Activated CD8-positive, alpha-beta memory T cell treated with anti-CD3 and anti-CD28 coated beads, Interleukin-2, amount 10 ng/mL, durations not matched to agents 7 days and 5 days (primary cell): Measurements from ENCODE around the gene NDE1. TPM values are rescaled to one million over a fixed set of nuclear protein-coding genes. Genes with fewer than 3 reads are reported as not detected.
"Not testable (repeated sequence)": the region's sequence is repeated elsewhere in the genome, so short reads cannot be mapped to it uniquely, and the experiment has no call there.

Experiments
- ATAC-seq: fragments of 150-1000 bp; cut with Tn5 transposase; one replicate; pipeline ENCODE4 v1.10.0; 2021; ENCODE audit warnings: moderate library complexity
- CTCF ChIA-PET: fragments of 350-600 bp; sonication (Branson Sonifier 250); formaldehyde crosslinking; loops from one replicate; lab custom pipeline; 2021; ENCODE audit warnings: antibody characterized with exemption; lab: Charles Lee
- DNase-seq: peaks from one replicate; pipeline ENCODE4 v3.0.0-alpha.2; 2020
- H3K27ac Mint-ChIP-seq: one replicate; pipeline ENCODE4 v1.8.0; 2021; ENCODE audit warnings: mild to moderate bottlenecking, mixed read lengths
- H3K27me3 Mint-ChIP-seq: one replicate; pipeline ENCODE4 v1.8.0; 2021; ENCODE audit warnings: mixed read lengths
- H3K36me3 Mint-ChIP-seq: one replicate; pipeline ENCODE4 v1.8.0; 2021; ENCODE audit warnings: mild to moderate bottlenecking, mixed read lengths
- H3K4me1 Mint-ChIP-seq: one replicate; pipeline ENCODE4 v1.8.0; 2021; ENCODE audit warnings: mixed read lengths
- H3K4me3 Mint-ChIP-seq: one replicate; pipeline ENCODE4 v1.8.0; 2021; ENCODE audit warnings: mild to moderate bottlenecking, moderate library complexity, mixed read lengths
- H3K9me3 Mint-ChIP-seq: one replicate; pipeline ENCODE4 v1.8.0; 2022; ENCODE audit warnings: low read depth, mixed read lengths
- total RNA-seq, 2 experiments: library from RNA; stranded (reverse); gene quantifications; one replicate each; pipeline ENCODE4 v1.2.3, GENCODE V29; 2021

NDE1 gene
- total RNA-seq, 2 experiments from 2014 or later = 127 to 138 TPM

DNA sequence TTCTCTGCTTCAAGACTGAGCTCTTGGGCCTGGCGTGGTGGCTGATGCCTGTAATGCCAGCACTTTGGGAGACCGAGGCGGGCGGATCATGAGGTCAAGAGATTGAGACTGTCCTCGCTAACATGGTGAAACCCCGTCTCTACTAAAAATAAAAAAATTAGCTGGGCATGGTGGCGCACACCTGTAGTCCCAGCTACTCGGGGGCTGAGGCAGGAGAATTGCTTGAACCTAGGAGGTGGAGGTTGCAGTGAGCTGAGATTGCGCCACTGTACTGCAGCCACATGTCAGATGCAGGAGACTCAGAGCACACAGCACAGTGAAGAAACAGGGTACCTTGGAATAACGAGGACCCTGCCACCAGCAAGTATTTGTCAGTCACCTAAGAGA is 22.1 kb downstream of the NDE1 start:
- not testable (repeated sequence) for ATAC-seq, H3K4me3 Mint-ChIP-seq, DNase-seq, H3K27me3 Mint-ChIP-seq, H3K9me3 Mint-ChIP-seq
- CTCF ChIA-PET = interaction anchor here (0.9 to 2.2 kb wide), 5 partner anchors 11 to 33 kb away, joined by 3 to 7 read pairs (median 4); partner anchors contain the start of gene MARF1
- peaks cover 44% of the 10 kb centered on the region for H3K36me3 Mint-ChIP-seq
- H3K27ac Mint-ChIP-seq = peak overlapping the region; percentile 91
- peaks cover 35% of the 10 kb centered on the region for H3K4me1 Mint-ChIP-seq

DNA sequence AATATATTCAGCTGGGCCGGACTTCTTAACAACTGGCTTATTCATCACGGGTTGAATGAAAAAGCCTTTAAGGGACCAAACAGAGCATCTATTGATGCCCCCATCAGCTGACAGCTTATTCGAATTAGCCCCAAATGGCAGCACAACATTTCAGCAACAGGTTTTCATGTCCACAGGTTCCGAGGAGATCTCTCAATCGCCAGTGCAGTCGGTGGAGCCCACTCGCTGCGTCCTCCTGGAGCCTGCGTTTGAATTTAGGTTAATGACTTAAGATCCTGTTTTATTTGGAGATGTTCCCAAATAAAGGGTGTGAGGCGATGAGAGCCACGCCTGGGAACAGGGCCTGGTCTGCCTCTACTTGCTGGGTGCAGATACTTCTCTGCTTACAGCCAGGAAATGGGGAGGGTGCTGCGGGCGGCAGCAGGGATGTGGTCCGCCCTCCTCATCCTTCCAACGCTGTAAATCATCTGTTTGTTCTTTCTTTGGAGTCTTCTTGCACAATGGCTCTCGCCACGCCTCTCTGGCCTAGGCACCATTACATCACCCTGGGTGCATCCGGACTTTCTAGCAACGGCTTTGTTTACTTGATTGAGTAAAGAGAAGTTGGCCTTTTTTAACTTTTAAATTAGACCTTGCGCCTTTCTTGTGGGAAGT is 22.6 kb downstream of the NDE1 start:
- Mint-ChIP-seq H3K4me3 (peak overlapping the region; percentile 30), H3K9me3 (no peaks in the 10 kb centered on the region), H3K27me3 (no peaks in the 10 kb centered on the region), H3K36me3 (peaks cover 41% of the 10 kb centered on the region), H3K27ac (peak overlapping the region; percentile 91), H3K4me1 (peaks cover 35% of the 10 kb centered on the region)
- ATAC-seq (peak; percentile 94), DNase-seq (peak; percentile 86)
- CTCF ChIA-PET = interaction anchor here (0.9 to 2.2 kb wide), 3 partner anchors 22 to 34 kb away, joined by 3 to 7 read pairs (median 4); partner anchors contain the start of gene MARF1

DNA sequence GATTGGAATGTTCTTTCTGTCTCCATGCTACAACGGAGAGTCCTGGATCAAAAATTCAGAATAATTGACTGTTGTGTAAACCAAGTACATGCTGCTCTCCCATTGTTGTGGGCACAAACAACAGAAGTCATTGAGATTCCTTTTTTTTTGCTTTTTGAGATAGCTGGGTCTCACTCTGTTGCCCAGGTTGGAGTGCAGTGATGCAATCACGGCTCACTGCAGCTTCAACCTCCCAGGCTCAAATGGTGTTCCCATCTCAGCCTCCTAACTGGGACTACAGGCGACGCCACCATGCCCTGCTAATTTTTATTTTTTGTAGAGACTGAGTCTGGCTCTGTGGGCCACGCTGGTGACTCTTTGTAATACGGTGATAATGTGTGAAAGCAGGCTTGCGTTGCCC is 24.5 kb downstream of the NDE1 start:
- ATAC-seq (no peak), DNase-seq (no peak)
- H3K36me3 Mint-ChIP-seq = peaks cover 46% of the 10 kb centered on the region
- CTCF ChIA-PET = no interaction called here
- no peak overlapping the region for H3K4me3 Mint-ChIP-seq
- H3K27me3 Mint-ChIP-seq = no peaks in the 10 kb centered on the region
- no peak overlapping the region for H3K27ac Mint-ChIP-seq
- H3K4me1 Mint-ChIP-seq = peaks cover 35% of the 10 kb centered on the region
- no peaks in the 10 kb centered on the region for H3K9me3 Mint-ChIP-seq

DNA sequence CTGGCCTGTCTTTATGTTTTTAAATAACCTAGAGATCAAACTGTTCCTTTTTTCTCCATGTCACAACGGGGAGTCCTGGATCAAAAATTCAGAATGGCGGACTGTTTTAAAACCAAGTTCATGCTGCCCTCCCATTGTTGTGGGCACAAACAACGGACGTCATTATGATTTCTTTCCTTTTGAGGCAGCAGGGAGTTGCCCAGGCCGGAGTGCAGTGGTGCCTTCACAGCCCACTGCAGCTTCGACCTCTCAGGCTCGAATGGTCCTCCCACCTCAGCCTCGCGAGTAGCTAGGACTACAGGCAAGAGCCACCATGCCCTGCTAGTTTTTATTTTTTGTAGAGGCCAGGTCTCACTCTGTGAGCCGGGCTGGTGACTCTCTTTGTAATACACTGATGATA is 26.5 kb downstream of the NDE1 start:
- Mint-ChIP-seq H3K27ac (no peak overlapping the region), H3K4me3 (no peak overlapping the region), H3K27me3 (no peaks in the 10 kb centered on the region), H3K36me3 (peaks cover 53% of the 10 kb centered on the region), H3K9me3 (no peaks in the 10 kb centered on the region), H3K4me1 (peaks cover 35% of the 10 kb centered on the region)
- DNase-seq (no peak), ATAC-seq (no peak)
- CTCF ChIA-PET = no interaction called here

DNA sequence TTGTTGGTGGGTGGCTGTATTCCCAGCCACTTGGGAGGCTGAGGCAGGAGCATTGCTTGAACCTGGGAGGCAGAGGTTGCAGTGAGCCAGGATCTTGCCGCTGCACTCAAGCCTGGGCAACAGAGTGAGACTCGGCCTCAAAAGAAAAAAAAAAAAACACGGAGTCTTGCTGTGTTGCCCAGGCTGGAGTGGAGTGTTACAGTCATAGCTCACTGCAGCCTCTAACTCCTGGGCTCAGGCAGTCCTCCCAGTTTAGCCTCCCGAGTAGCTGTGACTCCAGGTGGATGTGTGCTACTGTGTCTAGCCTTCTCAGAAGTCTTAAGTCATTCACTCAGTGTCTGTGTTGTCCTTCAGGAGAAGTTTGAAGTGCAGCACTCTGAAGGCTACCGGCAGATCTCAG is 27.4 kb downstream of the NDE1 start:
- Mint-ChIP-seq H3K27me3 (no peaks in the 10 kb centered on the region), H3K4me1 (peaks cover 31% of the 10 kb centered on the region), H3K36me3 (peaks cover 58% of the 10 kb centered on the region), H3K27ac (no peak overlapping the region), H3K9me3 (no peaks in the 10 kb centered on the region), H3K4me3 (no peak overlapping the region)
- CTCF ChIA-PET = no interaction called here
- DNase-seq = no peak
- no peak for ATAC-seq

DNA sequence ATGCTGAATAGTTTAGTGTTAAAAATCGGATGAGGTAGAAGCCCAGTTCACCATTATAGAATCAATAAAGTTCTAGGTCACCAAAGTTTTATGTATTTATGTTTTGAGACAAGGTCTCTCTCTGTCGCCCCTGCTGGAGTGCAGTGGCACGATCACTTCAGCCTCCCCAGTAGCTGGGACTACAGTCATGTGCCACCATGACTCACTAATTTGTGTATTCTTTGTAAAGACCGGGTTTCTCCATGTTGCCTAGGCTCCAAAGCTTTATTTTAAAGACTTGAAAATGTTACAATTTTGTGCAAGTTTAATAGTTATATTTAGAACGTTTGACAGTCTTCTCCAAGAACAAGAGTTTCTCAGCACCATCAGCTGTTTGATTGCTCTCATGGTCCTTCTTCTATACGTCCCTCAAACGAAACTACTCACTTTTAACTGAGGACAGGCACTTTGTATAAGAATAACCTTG is 32.1 kb downstream of the NDE1 start:
- H3K4me3 Mint-ChIP-seq = no peak overlapping the region
- ATAC-seq (peak; percentile 68), DNase-seq (peak; percentile 51)
- H3K27ac Mint-ChIP-seq = no peak overlapping the region
- peaks cover 44% of the 10 kb centered on the region for H3K36me3 Mint-ChIP-seq
- H3K4me1 Mint-ChIP-seq = peaks cover 5% of the 10 kb centered on the region
- H3K27me3 Mint-ChIP-seq = no peaks in the 10 kb centered on the region
- CTCF ChIA-PET = interaction anchor here (0.8 to 1.7 kb wide), 3 partner anchors 13 to 513 kb away, joined by 3 to 6 read pairs (median 5); no protein-coding TSS in a partner anchor
- H3K9me3 Mint-ChIP-seq = no peaks in the 10 kb centered on the region

DNA sequence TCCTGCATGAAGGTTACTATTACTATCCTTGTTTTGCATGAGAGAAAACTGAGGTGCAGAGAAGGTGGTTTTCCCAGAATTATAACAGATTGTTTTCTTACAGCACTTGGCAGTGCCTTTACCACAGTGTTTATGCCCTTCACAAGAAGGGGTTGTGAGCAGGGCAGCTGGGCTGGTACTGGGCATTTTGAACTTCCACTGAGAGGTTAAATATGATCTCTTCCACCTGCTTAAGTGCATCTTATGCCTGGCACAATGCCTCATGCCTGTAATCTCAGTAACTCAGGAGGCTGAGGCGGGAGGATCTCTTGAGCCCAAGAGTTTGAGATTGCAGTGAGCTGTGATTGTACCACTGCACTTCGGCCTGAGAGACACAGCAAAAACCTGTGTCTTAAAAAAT is 36.2 kb downstream of the NDE1 start:
- H3K27me3 Mint-ChIP-seq = no peaks in the 10 kb centered on the region
- H3K4me1 Mint-ChIP-seq = peaks cover 3% of the 10 kb centered on the region
- no peak overlapping the region for H3K4me3 Mint-ChIP-seq
- H3K9me3 Mint-ChIP-seq = no peaks in the 10 kb centered on the region
- ATAC-seq = no peak
- CTCF ChIA-PET = no interaction called here
- no peak for DNase-seq
- no peak overlapping the region for H3K27ac Mint-ChIP-seq
- H3K36me3 Mint-ChIP-seq = peaks cover 49% of the 10 kb centered on the region

DNA sequence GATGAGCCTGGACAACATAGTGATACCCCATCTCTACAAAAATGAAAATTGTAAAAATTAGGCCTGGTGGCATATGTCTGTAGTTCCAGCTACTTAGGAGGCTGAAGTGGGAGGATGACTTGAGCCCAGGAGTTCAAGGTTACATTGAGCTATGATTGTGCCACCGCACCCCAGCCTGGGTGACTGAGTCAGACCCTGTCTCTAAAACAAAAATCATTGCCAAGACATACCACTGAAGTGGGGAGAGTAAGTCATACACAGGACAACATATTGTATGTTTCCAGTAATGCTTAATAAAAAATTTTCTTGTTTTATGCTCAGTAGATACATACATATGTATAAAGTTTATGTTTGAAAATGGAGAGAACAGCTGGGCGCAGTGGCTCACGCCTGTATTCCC is 39.2 kb downstream of the NDE1 start:
- no peaks in the 10 kb centered on the region for H3K4me1 Mint-ChIP-seq
- CTCF ChIA-PET = interaction anchor here (1.0 kb wide), 1 partner anchor 47 kb away, joined by 3 read pairs; no protein-coding TSS in a partner anchor
- DNase-seq (no peak), ATAC-seq (no peak)
- no peaks in the 10 kb centered on the region for H3K27me3 Mint-ChIP-seq
- H3K9me3 Mint-ChIP-seq = no peaks in the 10 kb centered on the region
- H3K4me3 Mint-ChIP-seq = no peak overlapping the region
- H3K36me3 Mint-ChIP-seq = peaks cover 52% of the 10 kb centered on the region
- no peak overlapping the region for H3K27ac Mint-ChIP-seq

DNA sequence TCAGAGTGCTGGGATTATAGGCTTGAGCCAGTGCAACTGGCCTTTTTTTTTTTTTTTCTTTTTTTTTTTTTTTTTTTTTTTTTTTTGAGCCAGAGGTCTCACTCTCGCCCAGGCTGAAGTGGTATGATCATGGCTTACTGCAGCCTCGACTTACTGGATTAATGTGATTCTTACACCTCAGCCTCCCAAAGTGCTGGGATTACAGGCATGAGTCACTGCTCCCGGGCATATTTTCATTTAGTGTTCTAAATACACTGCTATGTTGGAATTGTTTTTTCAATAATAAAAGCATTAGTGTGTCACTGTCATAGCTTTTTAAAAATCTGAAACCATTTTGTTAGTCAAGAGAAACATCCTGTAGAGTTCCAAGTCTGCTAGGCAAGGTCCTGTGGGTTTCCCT is 40.3 kb downstream of the NDE1 start:
- ATAC-seq (no peak), DNase-seq (no peak)
- Mint-ChIP-seq H3K4me1 (no peaks in the 10 kb centered on the region), H3K9me3 (no peaks in the 10 kb centered on the region), H3K4me3 (no peak overlapping the region), H3K27me3 (no peaks in the 10 kb centered on the region), H3K36me3 (peaks cover 54% of the 10 kb centered on the region), H3K27ac (no peak overlapping the region)
- CTCF ChIA-PET = interaction anchor here (1.0 kb wide), 1 partner anchor 48 kb away, joined by 3 read pairs; no protein-coding TSS in a partner anchor

DNA sequence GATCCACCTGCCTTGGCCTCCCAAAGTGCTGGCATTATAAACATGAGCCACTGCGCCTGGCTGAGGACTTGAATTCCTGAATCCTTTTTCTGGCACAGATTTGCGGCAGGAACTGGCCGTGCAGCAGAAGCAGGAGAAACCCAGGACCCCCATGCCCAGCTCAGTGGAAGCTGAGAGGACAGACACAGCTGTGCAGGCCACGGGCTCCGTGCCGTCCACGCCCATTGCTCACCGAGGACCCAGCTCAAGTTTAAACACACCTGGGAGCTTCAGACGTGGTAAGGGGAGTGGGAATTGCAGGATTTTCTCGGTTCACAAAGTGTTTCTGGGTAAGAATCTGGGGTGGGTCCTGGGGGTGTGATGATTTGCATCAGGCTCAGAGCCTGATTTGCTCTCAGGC is 41.0 kb downstream of the NDE1 start:
- DNase-seq (no peak), ATAC-seq (no peak)
- Mint-ChIP-seq H3K27ac (no peak overlapping the region), H3K27me3 (no peaks in the 10 kb centered on the region), H3K4me3 (no peak overlapping the region), H3K36me3 (peaks cover 58% of the 10 kb centered on the region), H3K9me3 (no peaks in the 10 kb centered on the region), H3K4me1 (no peaks in the 10 kb centered on the region)
- CTCF ChIA-PET = interaction anchor here (1.1 kb wide), 1 partner anchor 47 kb away, joined by 3 read pairs; no protein-coding TSS in a partner anchor

DNA sequence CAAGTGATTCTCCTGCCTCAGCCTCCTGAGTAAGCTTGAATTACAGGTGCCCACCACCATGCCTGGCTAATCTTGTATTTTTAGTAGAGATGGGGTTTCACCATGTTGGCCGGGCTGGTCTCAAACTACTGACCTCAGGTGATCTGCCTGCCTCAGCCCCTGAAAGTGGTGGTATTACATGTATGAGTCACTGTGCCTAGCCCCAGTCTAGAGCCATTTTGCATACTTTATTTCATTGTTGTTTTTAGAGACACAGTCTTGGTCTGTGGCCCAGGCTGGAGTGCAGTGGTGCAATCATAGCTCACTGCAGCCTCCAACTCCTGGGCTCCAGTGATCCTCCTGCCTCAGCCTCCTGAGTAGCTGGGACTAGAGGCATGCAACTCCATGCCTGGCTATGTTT is 42.5 kb downstream of the NDE1 start:
- DNase-seq, H3K4me1 Mint-ChIP-seq, ATAC-seq, H3K9me3 Mint-ChIP-seq, H3K4me3 Mint-ChIP-seq, H3K27ac Mint-ChIP-seq, H3K27me3 Mint-ChIP-seq: not testable (repeated sequence)
- peaks cover 61% of the 10 kb centered on the region for H3K36me3 Mint-ChIP-seq
- CTCF ChIA-PET = interaction anchor here (1.1 kb wide), 1 partner anchor 8 kb away, joined by 3 read pairs; no protein-coding TSS in a partner anchor

DNA sequence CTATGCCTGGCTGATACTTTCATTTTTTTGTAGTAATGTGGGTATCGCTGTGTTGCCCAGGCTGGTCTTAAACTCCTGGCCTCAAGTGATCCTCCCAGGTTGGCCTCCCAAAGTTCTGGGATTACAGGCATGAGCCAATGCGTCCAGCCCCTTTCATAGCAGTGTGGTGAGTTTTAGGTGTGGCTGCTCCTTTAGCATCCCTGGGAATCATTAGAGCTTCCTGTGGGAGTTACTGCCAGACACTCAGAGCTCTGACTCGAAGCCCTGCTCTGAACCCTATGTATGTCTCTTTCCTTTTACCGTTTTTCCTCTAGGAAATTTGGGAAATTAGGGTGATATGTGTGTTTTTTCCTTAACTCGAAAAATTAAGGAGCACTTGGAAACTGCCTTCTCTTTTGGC is 44.5 kb downstream of the NDE1 start:
- no peak overlapping the region for H3K27ac Mint-ChIP-seq
- ATAC-seq = no peak
- CTCF ChIA-PET = interaction anchor here (1.8 to 2.1 kb wide), 2 partner anchors 10 to 13 kb away, joined by 6 to 8 read pairs; no protein-coding TSS in a partner anchor

DNA sequence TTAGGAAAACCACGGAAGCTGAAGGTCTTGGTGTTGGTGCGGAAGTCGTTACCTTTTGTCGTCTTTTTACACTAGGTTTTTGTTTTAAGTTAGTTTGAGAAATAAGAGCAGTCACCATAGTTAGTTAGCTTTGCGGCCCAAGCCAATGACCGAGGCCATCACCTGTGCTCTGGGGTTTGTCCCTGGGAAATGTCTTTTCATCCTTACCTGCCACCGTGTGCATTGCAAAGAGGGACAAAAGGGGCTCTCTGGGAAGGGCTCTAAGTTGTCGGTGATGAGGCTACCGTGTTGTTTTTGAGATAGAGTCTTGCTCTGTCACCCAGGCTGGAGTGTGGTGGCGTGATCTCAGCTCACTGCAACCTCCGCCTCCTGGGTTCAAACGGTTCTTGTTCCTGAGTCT is 49.8 kb downstream of the NDE1 start:
- Mint-ChIP-seq H3K27ac (no peak overlapping the region), H3K9me3 (no peaks in the 10 kb centered on the region), H3K27me3 (no peaks in the 10 kb centered on the region), H3K36me3 (peaks cover 52% of the 10 kb centered on the region), H3K4me3 (no peak overlapping the region), H3K4me1 (peaks cover 11% of the 10 kb centered on the region)
- no peak for ATAC-seq
- CTCF ChIA-PET = no interaction called here
- DNase-seq = no peak

More for the DNA sequence above, 44.5 kb downstream of the NDE1 start:
- Mint-ChIP-seq H3K9me3 (no peaks in the 10 kb centered on the region), H3K27me3 (no peaks in the 10 kb centered on the region), H3K4me1 (no peaks in the 10 kb centered on the region), H3K36me3 (peaks cover 56% of the 10 kb centered on the region), H3K4me3 (no peak overlapping the region)
- DNase-seq = no peak

DNA sequence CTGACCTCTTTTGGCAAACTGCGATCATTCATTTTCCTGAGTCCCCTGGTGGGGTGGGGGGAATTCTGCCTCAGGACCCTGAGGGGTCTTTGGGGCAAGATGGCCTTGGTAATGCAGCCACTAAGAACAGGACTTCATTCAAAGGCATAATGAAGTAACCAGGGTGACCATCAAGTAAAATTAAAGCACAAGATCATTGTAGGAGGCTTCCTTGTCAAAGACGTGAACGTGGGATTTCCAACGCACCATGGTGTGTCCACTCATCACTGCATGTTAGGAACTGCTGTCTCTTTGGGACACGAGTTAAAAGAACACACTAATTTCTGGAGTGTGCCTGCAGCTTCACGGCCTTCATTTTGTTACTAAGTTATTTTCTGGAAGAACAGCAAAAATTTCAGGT is 51.3 kb downstream of the NDE1 start:
- H3K4me1 Mint-ChIP-seq = peaks cover 11% of the 10 kb centered on the region
- DNase-seq = no peak
- H3K9me3 Mint-ChIP-seq = no peaks in the 10 kb centered on the region
- CTCF ChIA-PET = no interaction called here
- H3K27me3 Mint-ChIP-seq = no peaks in the 10 kb centered on the region
- H3K27ac Mint-ChIP-seq = no peak overlapping the region
- H3K36me3 Mint-ChIP-seq = peaks cover 43% of the 10 kb centered on the region
- no peak overlapping the region for H3K4me3 Mint-ChIP-seq
- no peak for ATAC-seq
